ENCODE measurements around the gene NAPSA.

DNA sequence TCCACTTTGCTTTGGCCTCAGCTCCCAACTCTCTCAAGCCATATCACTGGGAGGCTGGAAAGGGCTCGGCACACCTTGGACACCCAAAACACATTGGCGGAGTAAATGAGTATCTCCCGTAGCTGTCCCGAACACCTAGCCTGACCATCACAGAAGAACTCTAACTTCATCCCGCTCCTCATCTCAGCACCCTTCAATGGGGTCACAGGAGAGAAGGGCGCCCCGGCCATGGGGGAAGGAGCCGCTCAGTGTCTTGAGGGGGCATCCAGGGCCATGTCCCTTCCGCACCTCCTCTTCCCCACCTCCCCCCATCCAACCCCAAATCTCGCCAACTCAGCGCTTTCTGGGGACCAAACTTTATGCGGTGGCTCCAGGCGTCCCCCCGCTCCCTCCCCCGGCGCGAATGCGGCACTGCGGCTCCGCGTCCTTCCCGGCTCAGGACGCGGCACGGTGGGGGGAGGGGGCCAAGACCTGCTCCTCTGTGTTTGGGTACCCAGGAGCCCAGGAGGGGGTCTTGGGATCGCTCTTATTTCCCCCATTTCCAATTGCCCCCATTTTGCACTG, 39.3 kb downstream of the NAPSA start:
- TF ChIP-seq, protein P1, sequence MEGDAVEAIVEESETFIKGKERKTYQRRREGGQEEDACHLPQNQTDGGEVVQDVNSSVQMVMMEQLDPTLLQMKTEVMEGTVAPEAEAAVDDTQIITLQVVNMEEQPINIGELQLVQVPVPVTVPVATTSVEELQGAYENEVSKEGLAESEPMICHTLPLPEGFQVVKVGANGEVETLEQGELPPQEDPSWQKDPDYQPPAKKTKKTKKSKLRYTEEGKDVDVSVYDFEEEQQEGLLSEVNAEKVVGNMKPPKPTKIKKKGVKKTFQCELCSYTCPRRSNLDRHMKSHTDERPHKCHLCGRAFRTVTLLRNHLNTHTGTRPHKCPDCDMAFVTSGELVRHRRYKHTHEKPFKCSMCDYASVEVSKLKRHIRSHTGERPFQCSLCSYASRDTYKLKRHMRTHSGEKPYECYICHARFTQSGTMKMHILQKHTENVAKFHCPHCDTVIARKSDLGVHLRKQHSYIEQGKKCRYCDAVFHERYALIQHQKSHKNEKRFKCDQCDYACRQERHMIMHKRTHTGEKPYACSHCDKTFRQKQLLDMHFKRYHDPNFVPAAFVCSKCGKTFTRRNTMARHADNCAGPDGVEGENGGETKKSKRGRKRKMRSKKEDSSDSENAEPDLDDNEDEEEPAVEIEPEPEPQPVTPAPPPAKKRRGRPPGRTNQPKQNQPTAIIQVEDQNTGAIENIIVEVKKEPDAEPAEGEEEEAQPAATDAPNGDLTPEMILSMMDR (IDR thresholded peaks at IDR 0.05; ENCODE audit: low read depth, low read length), result no peak
- TF ChIP-seq EZH2phosphoT487 (IDR thresholded peaks at IDR 0.05; ENCODE audit: low read depth), result no peak
